CD4-positive, alpha-beta T cell (primary cell): ENCODE results near the gene KMO. TPM values are rescaled to one million over a fixed set of nuclear protein-coding genes. Genes with fewer than 3 reads are reported as not detected.

Source experiments
- ATAC-seq: fragments of 200-7000 bp; cut with Tn5 transposase; one replicate; pipeline ENCODE4 v1.10.0; 2022; ENCODE audit warnings: mild to moderate bottlenecking; ENCODE audit not compliant: poor library complexity
- CTCF ChIA-PET: fragments of 350-600 bp; sonication (Branson Sonifier 250); formaldehyde crosslinking; loops from one replicate; lab custom pipeline; 2021; ENCODE audit warnings: antibody characterized with exemption, inconsistent platforms; lab: Charles Lee
- POLR2A ChIA-PET: fragments of 350-600 bp; sonication (Branson Sonifier 250); formaldehyde crosslinking; loops from one replicate; lab custom pipeline; 2021; ENCODE audit warnings: antibody characterized with exemption, inconsistent platforms; lab: Charles Lee
- DNase-seq, 14 experiments: peaks; one replicate each; pipeline ENCODE4 v3.0.0-alpha.2; 2013 to 2020; ENCODE audit warnings: mixed read lengths in 2 of 14
- H3K27ac ChIP-seq, 2 donors: one replicate each; pipeline versions ENCODE4 v1.5.1 to v1.7.0; 2013; ENCODE audit warnings: low read length in 2 of 2, low read depth in 1 of 2, mild to moderate bottlenecking in 1 of 2
- H3K27me3 ChIP-seq, 2 experiments: 1 replicate in 1 of 2; 2 replicates in 1 of 2; pipeline versions ENCODE4 v1.6.1 to v1.7.0; 2013; ENCODE audit warnings: low read length in 2 of 2, control low read depth in 1 of 2, mild to moderate bottlenecking in 1 of 2, moderate library complexity in 1 of 2; ENCODE audit not compliant: insufficient read depth in 2 of 2, control insufficient read depth in 1 of 2
- H3K36me3 ChIP-seq: one replicate; pipeline ENCODE4 v1.6.1; 2013; ENCODE audit warnings: low read length, control low read depth; ENCODE audit not compliant: insufficient read depth
- H3K4me1 ChIP-seq: one replicate; pipeline ENCODE4 v1.6.1; 2013; ENCODE audit warnings: low read length, control low read depth; ENCODE audit not compliant: insufficient read depth
- H3K4me3 ChIP-seq: one replicate; pipeline ENCODE4 v1.5.1; 2013; ENCODE audit warnings: mild to moderate bottlenecking, low read length, moderate library complexity
- H3K9me3 ChIP-seq, 2 experiments: 1 replicate in 1 of 2; 2 replicates in 1 of 2; pipeline versions ENCODE4 v1.6.1 to v1.7.0; 2013; ENCODE audit warnings: low read length in 2 of 2, mild to moderate bottlenecking in 2 of 2, control low read depth in 1 of 2, moderate library complexity in 1 of 2; ENCODE audit not compliant: control insufficient read depth in 1 of 2, insufficient read depth in 1 of 2
- H3K27ac Mint-ChIP-seq: one replicate; pipeline ENCODE4 v1.8.0; 2020; ENCODE audit warnings: mixed read lengths
- H3K27me3 Mint-ChIP-seq: one replicate; pipeline ENCODE4 v1.8.0; 2021; ENCODE audit warnings: mixed read lengths
- H3K36me3 Mint-ChIP-seq: one replicate; pipeline ENCODE4 v1.8.0; 2021; ENCODE audit warnings: low read depth, mixed read lengths
- H3K4me1 Mint-ChIP-seq: one replicate; pipeline ENCODE4 v1.8.0; 2021; ENCODE audit warnings: low read depth, mixed read lengths
- H3K4me3 Mint-ChIP-seq: one replicate; pipeline ENCODE4 v1.8.0; 2020; ENCODE audit warnings: mild to moderate bottlenecking, mixed read lengths
- H3K9me3 Mint-ChIP-seq: one replicate; pipeline ENCODE4 v1.8.0; 2020; ENCODE audit warnings: mixed read lengths
- CTCF ChIP-seq: fragments of 200-600 bp; IDR thresholded peaks from one replicate; pipeline ENCODE4 v1.8.0; 2022; ENCODE audit warnings: antibody characterized with exemption, mild to moderate bottlenecking
- intact Hi-C, 2 experiments: fragments of 100-400 bp; cut with DNase I in 1 of 2; cut with micrococcal nuclease in 1 of 2; formaldehyde crosslinking; loops; one replicate each; pipeline versions ENCODE4 v1.15.1 to v1.9.0; 2023 to 2025; cut with DNase I, micrococcal nuclease
- total RNA-seq, 174 experiments: library from RNA in 2 of 174; stranded (reverse) in 2 of 174; gene quantifications; one replicate each; pipeline ENCODE4 v1.2.3 and lab custom pipeline; 2021 to 2026

Gene KMO
- total RNA-seq, 2 experiments from 2014 or later = not detected

- POLR2A ChIA-PET = no interaction called here
- intact Hi-C loops = no loop called here
- Histone ChIP-seq H3K27ac (no peak overlapping the region), H3K4me1 (no peaks in the 10 kb centered on the region), H3K36me3 (no peaks in the 10 kb centered on the region), H3K4me3 (no peak overlapping the region), H3K27me3 (no peaks in the 10 kb centered on the region), H3K9me3 (no peaks in the 10 kb centered on the region)
- CTCF ChIA-PET = no interaction called here
- DNase-seq = no peak
- no peak for ATAC-seq
- Mint-ChIP-seq H3K4me1 (no peaks in the 10 kb centered on the region), H3K27me3 (no peaks in the 10 kb centered on the region), H3K4me3 (no peak overlapping the region), H3K9me3 (no peaks in the 10 kb centered on the region), H3K27ac (no peak overlapping the region), H3K36me3 (peaks cover 10% of the 10 kb centered on the region)
- no peak for TF ChIP-seq CTCF
Measured at GRCh38 chr1:241589521-241589920, 57.3 kb downstream of the KMO start.

GRCh38 chr1:241590719-241591118, 58.5 kb downstream of the KMO start:
- H3K4me3 ChIP-seq = no peak overlapping the region
- no peaks in the 10 kb centered on the region for H3K27me3 ChIP-seq
- Mint-ChIP-seq H3K4me3 (no peak overlapping the region), H3K9me3 (no peaks in the 10 kb centered on the region), H3K27ac (no peak overlapping the region), H3K27me3 (no peaks in the 10 kb centered on the region), H3K36me3 (peaks cover 19% of the 10 kb centered on the region), H3K4me1 (no peaks in the 10 kb centered on the region)
- H3K9me3 ChIP-seq = no peaks in the 10 kb centered on the region
- H3K27ac ChIP-seq = no peak overlapping the region
- DNase-seq (no peak), ATAC-seq (no peak)
- CTCF ChIA-PET = no interaction called here
- H3K36me3 ChIP-seq = no peaks in the 10 kb centered on the region
- H3K4me1 ChIP-seq = no peaks in the 10 kb centered on the region
- TF ChIP-seq CTCF = no peak
- intact Hi-C loops = no loop called here
- POLR2A ChIA-PET = no interaction called here

GRCh38 chr1:241591317-241591716, 59.1 kb downstream of the KMO start:
- no peak for ATAC-seq
- no peak overlapping the region for H3K27ac ChIP-seq

More at GRCh38 chr1:241591317-241591716, 59.1 kb downstream of the KMO start:
- TF ChIP-seq CTCF = no peak
- Histone ChIP-seq H3K36me3 (no peaks in the 10 kb centered on the region), H3K4me3 (no peak overlapping the region), H3K9me3 (no peaks in the 10 kb centered on the region), H3K4me1 (no peaks in the 10 kb centered on the region), H3K27me3 (no peaks in the 10 kb centered on the region)
- no peaks in the 10 kb centered on the region for H3K27me3 Mint-ChIP-seq
- POLR2A ChIA-PET = no interaction called here
- DNase-seq = peak in 2 of 14 experiments; percentile 28 to 66
- no peaks in the 10 kb centered on the region for H3K9me3 Mint-ChIP-seq
- H3K4me3 Mint-ChIP-seq = no peak overlapping the region
- peaks cover 22% of the 10 kb centered on the region for H3K36me3 Mint-ChIP-seq
- H3K4me1 Mint-ChIP-seq = no peaks in the 10 kb centered on the region
- intact Hi-C loops = no loop called here
- CTCF ChIA-PET = no interaction called here
- no peak overlapping the region for H3K27ac Mint-ChIP-seq
